GM12875 (cell line): ENCODE results near the gene MUL1.

Experiments used
- H3K4me3 ChIP-seq: one replicate; pipeline ENCODE4 v1.5.1; 2011; ENCODE audit warnings: low read depth, low read length, control low read depth
- TF ChIP-seq, protein P1 (sequence below): IDR thresholded peaks from 2 replicates; pipeline ENCODE4 v1.5.1; 2011; ENCODE audit warnings: low read depth, mild to moderate bottlenecking, control low read depth, inconsistent platforms, low read length, moderate library complexity, borderline replicate concordance; ENCODE audit not compliant: insufficient read depth

The MUL1 gene

DNA sequence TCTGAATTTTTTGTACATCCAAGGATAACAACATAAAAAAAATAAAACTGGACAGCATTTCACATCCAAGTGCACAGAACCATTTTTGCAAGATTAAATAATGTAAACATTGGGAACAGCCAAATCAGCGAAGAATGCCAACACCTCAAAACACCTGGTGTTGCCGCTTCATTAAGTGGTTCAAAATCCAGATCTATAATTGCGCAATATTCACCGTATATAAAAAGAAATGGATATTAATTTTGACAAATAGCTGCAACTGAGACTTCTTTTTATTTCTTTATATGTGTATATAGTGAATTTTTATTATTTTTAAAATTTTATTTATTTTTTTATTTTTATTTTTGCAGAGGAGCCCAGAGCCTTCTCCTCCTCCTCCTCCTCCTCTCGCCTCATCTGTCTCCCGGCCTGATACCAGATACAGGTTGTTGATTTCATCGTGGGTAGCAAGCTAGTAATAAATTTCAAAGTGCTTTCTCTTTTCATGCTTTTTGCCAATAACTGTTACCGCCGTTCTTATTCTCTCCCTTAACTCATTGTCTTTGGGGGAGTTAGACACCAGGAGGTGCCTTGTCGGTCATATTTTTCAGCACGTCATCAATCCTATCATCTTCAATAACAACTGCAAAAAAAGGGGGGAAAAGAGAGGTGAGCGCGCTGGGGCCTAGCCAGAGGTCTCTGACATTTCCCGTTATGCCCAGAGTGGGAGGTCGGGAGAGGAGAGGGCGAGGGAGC lies 24.7 kb downstream of the MUL1 start:
- TF ChIP-seq, protein P1, sequence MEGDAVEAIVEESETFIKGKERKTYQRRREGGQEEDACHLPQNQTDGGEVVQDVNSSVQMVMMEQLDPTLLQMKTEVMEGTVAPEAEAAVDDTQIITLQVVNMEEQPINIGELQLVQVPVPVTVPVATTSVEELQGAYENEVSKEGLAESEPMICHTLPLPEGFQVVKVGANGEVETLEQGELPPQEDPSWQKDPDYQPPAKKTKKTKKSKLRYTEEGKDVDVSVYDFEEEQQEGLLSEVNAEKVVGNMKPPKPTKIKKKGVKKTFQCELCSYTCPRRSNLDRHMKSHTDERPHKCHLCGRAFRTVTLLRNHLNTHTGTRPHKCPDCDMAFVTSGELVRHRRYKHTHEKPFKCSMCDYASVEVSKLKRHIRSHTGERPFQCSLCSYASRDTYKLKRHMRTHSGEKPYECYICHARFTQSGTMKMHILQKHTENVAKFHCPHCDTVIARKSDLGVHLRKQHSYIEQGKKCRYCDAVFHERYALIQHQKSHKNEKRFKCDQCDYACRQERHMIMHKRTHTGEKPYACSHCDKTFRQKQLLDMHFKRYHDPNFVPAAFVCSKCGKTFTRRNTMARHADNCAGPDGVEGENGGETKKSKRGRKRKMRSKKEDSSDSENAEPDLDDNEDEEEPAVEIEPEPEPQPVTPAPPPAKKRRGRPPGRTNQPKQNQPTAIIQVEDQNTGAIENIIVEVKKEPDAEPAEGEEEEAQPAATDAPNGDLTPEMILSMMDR = no peak
- H3K4me3 ChIP-seq = no peak overlapping the region

DNA sequence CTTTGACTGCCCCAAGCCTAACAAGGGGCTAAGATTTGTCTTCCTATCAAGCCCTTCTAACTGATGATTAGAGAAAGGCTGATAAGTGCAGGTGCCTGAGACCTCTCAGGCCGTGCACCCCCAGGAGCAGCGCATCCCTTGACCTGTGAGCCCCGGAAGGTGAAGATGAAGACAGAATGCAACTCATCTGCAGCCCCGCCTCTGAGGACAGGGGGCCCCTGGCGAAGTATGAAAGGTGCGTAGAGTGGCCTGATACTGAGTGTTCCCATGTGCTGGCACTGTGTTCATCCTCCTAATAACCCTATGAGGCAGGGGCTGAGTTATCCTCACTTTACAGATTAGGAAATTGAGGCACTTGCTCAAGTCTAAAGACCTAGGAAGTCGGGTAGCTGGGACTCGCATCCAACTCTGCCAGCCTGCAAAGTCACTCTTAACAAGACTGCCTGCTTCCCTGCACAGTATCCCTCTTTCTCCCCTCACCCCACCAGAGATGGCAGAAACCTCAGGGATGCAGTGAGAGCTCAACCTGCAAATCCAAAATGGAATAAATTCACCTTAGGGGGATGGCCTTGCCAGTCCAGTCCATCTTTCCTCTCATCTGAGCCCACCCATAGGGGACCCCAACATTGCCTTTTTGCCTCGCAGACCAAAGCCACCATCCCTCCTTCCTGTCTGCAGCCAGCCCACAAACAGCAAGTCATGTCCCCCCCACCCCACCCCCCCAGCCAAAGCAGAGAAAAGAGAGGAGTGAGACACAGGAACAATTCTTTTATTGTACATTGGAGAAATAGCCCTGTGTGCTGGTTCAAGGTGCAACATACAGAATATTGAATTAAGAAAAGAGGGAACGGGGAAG lies 26.1 kb downstream of the MUL1 start:
- TF ChIP-seq, protein P1 = no peak
- no peak overlapping the region for H3K4me3 ChIP-seq

DNA sequence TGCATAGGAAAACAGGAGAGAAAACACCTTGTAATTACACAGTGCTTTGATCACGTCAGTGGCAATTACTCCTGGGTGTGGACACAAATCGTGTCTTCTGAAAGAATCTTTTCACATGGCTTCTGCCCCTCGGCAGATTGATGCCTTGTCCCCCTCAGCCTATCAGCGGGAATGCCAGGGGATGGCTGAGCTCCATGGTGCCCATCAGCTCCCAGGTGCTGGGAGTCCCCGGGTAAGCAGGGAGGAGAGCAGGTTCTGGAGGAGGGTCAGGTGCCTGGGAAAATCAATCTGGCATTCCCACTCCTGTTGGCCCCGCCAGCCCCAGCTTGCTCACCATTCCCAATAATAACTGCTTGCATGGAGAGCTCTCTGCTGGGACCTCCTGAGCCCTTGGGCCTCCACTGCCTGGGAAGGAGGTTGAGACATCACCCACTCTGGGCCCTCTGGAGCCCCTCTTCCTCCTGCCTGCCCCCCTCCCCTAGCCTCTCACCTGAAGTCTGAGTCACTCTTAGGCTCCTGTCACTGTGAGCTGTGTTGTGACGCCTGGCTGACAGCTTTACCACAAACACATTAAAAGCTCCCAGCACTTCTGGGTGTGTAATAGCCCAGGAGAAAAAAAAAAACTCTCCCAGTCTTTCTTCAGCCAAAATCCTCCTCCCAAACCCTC lies 26.9 kb downstream of the MUL1 start:
- no peak overlapping the region for H3K4me3 ChIP-seq
- TF ChIP-seq, protein P1 = no peak

DNA sequence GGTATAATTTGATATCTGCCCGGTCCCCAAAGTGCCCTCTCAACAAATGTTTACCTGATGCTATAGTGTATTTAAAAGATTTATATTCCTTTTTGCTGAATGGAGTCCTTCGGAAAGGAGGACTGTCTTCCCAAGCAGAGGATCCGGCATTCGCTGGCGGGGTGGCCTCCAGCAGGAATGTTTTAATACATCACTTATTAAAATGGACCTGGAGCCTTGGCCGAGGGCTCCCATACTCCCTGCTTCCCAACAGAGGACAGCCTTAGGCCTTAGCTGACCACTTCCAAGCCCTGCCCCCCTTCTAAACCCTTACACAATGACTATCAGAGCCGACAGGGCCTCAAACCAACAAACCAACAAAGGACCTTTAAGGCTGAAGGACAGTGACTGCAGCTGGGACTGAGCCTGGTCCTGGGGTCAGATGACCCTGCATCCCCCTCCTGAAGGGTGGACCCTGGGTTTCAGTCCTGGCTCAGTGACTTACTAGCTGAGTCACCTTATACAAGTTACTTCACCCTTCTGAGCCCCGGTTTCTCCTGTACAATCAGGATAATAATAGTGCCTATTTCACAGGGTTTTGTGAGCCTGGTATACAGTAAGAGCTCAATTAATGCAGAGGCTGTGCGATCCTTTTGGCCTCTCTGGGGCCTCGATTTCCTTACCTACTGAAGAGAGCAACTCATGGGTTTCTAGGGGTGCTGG lies 27.6 kb downstream of the MUL1 start:
- H3K4me3 ChIP-seq = no peak overlapping the region

DNA sequence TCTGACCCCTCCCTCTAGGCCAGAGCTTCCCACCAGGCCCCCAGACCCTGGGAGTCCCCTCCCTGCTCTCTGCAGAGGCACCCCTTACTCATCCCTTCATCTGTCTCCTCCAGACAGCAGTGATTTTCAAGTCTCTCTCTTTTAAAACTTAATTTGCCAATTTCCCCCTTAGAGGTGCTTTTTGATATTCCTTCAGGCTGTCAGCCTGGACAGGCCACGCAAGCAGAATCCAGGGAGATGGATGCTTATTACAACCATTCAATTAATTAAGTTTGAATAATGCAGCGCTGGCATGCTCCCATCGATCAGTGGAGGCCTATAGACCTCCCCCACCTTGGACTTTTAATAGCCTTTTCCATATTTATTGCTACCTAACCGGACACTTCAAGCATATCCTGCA lies 28.1 kb downstream of the MUL1 start:
- TF ChIP-seq, protein P1 = no peak

More for the DNA sequence above, 27.6 kb downstream of the MUL1 start:
- TF ChIP-seq, protein P1 = no peak

DNA sequence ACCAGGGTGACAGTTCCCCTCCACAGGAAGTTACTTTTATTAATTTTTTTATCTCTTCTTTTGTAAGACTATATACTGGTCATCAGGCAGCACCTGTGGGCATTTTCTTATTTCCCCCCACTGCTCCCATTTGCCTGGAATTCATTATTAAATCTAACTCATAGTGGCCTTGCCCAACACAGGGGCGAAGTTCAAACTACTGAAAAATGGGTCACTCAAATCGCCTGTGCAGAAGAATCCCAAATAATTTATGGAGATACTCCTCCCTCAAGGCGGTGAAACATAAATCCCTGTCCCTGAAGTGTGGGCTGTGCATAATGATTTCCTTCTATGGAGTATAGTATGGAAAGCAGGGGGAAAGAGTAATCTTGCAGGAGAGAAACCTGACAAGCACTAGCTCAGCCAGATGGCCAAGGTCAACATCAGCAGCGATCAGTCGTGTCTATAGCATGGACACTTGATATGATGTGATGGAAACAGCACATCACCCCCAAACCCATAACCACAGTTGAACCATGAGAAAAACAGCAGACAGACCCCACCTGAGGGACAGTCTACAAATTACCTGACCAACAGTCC lies 29.8 kb downstream of the MUL1 start:
- H3K4me3 ChIP-seq = no peak overlapping the region
- TF ChIP-seq, protein P1 = no peak

More for the DNA sequence above, 28.1 kb downstream of the MUL1 start:
- no peak overlapping the region for H3K4me3 ChIP-seq
